OCI-LY1 (cell line): ENCODE data around the gene RELA.

ENCODE experiments used
- CTCF ChIP-seq: fragments of 200-600 bp; sonication (generic), shearing (Covaris generic); IDR thresholded peaks from 2 replicates; pipeline ENCODE4 v1.5.1; 2017; ENCODE audit warnings: mild to moderate bottlenecking, antibody characterized with exemption, low read length, moderate library complexity, mixed read lengths
- EZH2 ChIP-seq: fragments of 200-600 bp; sonication (generic), shearing (Covaris generic); IDR thresholded peaks from 2 replicates; pipeline ENCODE4 v1.8.0; 2017; ENCODE audit warnings: borderline replicate concordance, mixed run types, mild to moderate bottlenecking, antibody characterized with exemption, low read length, moderate library complexity, mixed read lengths

GRCh38 chr11:65621460-65621859 is 41.3 kb downstream of the RELA start:
- no peak for TF ChIP-seq CTCF
- TF ChIP-seq EZH2, result no peak
